AG10803 (cell line): ENCODE data around the gene GNB5.
A peak's percentile ranks its signal among the peaks of the same experiment; 100 is the strongest.
"Not testable (repeated sequence)": the region's sequence is repeated elsewhere in the genome, so short reads cannot be mapped to it uniquely, and the experiment has no call there.

Experiments
- DNase-seq: peaks from one replicate; pipeline ENCODE4 v3.0.0; 2010; ENCODE audit warnings: low read depth
- H3K4me3 ChIP-seq: 2 replicates; pipeline ENCODE4 v1.5.1; 2011; ENCODE audit warnings: mild to moderate bottlenecking, low read length, control low read depth
- TF ChIP-seq, protein P1 (sequence below): conservative IDR thresholded peaks from 2 replicates; pipeline ENCODE4 v1.5.1; 2011; ENCODE audit warnings: mild to moderate bottlenecking, low read length, control low read depth, inconsistent platforms

Gene GNB5

DNA sequence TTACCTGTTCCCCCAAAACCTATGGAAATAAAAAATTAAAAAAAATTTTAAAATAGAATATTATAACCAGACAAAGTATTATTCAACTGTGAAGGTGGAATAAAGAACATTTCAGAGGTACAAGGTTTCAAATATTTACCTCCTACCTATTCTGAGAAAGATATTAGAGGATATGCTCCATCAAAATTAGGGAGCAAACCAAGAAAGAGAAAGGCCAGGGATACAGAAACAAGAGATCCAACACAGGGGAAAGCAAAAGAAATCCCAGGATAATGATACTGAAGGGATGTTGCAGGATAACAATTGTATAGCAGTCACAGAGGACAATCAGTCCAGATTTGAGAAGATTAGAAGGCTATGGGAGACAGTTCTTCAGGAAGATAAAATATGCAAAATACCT, 101.0 kb downstream of the GNB5 start:
- no peak for DNase-seq
- no peak overlapping the region for H3K4me3 ChIP-seq
- TF ChIP-seq, protein P1, sequence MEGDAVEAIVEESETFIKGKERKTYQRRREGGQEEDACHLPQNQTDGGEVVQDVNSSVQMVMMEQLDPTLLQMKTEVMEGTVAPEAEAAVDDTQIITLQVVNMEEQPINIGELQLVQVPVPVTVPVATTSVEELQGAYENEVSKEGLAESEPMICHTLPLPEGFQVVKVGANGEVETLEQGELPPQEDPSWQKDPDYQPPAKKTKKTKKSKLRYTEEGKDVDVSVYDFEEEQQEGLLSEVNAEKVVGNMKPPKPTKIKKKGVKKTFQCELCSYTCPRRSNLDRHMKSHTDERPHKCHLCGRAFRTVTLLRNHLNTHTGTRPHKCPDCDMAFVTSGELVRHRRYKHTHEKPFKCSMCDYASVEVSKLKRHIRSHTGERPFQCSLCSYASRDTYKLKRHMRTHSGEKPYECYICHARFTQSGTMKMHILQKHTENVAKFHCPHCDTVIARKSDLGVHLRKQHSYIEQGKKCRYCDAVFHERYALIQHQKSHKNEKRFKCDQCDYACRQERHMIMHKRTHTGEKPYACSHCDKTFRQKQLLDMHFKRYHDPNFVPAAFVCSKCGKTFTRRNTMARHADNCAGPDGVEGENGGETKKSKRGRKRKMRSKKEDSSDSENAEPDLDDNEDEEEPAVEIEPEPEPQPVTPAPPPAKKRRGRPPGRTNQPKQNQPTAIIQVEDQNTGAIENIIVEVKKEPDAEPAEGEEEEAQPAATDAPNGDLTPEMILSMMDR, result no peak

DNA sequence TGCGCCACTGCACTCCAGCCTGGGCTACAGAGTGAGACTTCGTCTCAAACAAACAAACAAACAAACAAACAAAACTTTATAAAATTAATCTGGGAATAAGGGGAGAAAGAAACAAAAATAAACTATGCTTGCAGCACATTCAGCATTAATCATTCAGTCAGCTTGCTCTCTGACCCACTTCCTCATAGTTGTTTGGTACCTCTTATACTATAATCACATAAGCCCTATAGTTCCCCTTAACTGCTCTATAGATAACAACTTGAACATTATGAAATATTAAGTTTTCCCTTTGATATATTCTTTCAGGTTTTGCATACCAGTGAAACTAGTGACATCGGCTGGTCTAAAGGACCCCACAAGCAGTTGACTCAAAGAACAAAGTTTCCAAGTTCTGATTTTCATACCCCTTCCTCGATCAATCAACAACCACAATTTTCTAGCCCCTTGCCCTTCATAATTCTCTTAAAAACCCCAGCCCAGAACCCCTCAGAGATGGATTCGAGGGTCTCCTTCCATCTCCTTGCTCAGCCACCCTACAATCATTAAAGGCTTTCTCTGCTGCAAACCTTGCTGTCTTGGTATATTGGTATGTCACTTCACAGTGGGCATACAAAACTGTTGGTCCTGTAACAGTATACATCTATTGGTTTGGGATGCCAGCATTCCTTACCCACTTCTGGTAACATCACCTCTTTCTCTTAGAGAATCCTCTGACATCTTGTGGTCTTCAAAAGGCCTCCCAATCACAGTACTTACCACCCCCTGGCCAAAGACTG, 105.0 kb downstream of the GNB5 start:
- no peak overlapping the region for H3K4me3 ChIP-seq
- no peak for DNase-seq
- TF ChIP-seq, protein P1, result no peak

DNA sequence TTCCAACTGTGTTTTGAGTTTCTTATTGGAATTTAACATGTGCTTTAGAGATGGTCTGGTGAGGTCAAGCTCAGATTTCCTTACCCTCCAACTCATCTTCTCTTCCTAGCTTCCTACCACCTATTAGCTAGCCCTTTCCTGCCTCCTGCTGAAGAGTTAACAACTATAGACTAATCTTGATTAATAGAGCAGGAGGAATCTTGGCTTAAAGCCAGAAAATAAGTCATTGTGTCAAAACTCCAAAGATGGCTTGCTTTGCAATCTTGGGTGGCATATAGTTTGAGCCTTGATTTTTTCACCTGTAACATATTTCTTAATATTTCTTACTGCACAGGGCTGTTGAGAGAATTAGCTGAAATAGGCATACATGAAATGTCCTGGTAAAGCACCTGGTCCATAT, 105.9 kb downstream of the GNB5 start:
- H3K4me3 ChIP-seq, result no peak overlapping the region
- DNase-seq, result no peak
- TF ChIP-seq, protein P1, result no peak

DNA sequence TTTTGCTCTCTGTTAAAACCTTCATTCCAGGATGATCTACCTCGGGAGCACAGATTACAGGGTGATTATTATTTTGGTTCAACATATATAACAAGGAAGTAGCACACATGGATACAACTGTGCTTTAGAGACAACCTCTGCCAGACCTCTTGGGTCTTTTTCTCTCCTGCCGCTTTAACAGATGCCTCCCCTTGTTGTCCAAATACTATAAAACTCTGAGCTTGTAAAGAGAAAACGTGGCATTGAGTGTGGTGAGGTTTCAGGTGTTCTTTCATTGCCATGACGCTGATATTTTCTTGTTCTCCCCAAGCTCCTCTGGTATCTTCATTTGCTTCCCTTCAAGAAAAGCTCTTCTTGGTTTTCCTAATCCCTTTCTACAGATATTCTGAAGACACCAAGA, 107.6 kb downstream of the GNB5 start:
- TF ChIP-seq, protein P1, result no peak
- H3K4me3 ChIP-seq, result no peak overlapping the region
- DNase-seq, result no peak

DNA sequence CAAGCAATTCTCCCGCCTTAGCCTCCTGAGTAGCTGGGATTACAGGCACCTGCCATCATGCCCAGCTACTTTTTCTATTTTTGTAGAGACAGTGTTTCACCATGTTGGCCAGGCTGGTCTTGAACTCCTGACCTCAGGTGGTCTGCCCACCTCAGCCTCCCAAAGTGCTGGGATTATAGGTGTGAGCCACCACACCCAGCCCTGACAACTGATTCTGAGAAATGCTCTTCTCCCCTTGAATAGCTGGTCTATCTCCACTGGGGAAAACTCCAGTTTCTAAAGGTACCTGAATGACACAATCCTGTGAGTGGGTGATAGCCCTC, 108.2 kb downstream of the GNB5 start:
- H3K4me3 ChIP-seq, DNase-seq: not testable (repeated sequence)

DNA sequence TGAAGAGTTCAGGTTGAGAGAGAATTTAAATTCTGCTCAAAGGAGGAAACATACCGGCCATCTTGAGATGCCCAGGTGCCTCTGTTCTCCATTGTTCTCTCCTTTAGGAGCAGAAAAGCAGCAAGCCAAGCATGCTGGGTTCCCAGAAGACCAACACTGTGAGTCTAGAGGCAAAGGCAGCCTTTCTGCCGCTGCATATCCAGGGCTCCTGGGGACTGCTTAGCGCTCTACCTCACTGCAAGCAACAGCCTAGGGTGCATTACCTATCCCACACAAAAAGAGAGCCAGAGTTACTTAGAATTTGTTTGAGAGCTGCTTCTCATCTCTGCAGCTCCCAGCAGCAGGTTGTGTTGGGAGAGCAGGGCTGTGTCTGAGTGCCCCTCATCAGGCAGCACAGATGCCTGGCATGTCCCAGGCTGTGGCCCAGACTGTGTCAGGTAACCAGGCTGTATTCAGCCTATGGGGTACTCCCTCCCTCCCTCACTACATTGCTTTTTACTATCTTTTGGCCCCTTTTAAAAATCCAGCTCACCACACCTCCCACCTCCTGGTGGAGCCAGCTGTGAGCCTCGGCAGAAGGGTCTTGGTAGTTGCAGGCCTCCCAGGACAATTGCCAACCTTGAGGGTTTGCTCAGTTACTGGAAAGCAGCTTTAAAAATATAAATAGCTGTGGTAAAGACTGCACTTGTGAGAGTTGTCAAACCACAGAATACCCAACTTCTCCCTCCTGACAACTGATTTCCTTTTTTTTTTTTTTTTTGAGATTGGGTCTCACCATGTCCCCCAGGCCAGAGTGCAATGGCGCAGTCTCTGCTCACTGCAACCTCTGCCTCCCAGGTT, 108.8 kb downstream of the GNB5 start:
- TF ChIP-seq, protein P1, result peak; percentile 19
- peak; percentile 72 for DNase-seq
- H3K4me3 ChIP-seq, result no peak overlapping the region

DNA sequence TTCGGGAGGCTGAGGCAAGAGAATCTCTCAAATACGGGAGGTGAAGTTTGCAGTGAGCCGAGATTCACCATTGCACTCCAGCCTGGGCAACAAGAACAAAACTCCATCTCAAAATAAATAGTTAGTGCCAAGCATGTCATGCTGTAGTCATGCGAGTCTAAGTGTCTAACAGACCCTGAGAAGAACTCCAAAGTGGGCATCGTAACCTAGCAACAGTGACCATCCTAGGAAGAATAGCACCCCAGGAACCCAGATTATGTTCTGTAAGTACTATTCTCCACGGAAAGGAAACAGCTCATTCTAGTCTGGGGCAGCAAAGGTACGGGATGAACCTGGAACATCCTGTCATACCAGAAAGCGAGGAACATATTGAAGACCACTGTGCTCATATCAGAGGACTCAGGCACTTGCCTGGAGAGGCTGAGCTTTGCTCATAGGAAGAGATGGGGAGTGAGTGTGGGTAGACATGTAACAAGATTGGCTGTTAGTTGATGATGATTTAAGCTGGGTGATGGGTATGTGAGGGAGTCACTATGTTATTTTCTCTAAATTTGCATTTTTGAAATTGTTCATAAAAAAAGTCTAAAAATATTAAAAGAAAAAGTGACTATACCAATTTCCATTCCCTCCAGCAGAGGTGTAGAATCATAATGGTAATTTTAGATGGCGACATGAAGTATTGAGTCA, 110.3 kb downstream of the GNB5 start:
- no peak for DNase-seq
- H3K4me3 ChIP-seq, result no peak overlapping the region
- TF ChIP-seq, protein P1, result no peak
